Adrenal gland (tissue), 12 donors: ENCODE measurements around the gene PKNOX2. TPM values are rescaled to one million over a fixed set of nuclear protein-coding genes. Genes with fewer than 3 reads are reported as not detected.

ENCODE experiments used
- DNase-seq, 7 donors: peaks; one replicate each; pipeline ENCODE4 v3.0.0-alpha.2; 2019 to 2020
- H3K27ac ChIP-seq, 5 donors: fragments of 200-600 bp; sonication (generic) in 4 of 5; 1 replicate in 3 of 5; 2 replicates in 2 of 5; pipeline versions ENCODE4 v1.5.1 to v1.8.0; 2016 to 2020; ENCODE audit warnings: mild to moderate bottlenecking in 1 of 5
- H3K27me3 ChIP-seq: fragments of 200-600 bp; 2 replicates; pipeline ENCODE4 v1.8.0; 2021
- H3K36me3 ChIP-seq, 2 donors: fragments of 200-600 bp; replicated peaks in 1 of 2; 1 replicate in 1 of 2; 2 replicates in 1 of 2; pipeline versions ENCODE4 v1.5.1 to v1.8.0; 2018 to 2022
- H3K4me1 ChIP-seq, 2 donors: fragments of 200-600 bp; replicated peaks in 1 of 2; 1 replicate in 1 of 2; 2 replicates in 1 of 2; pipeline versions ENCODE4 v1.5.1 to v1.8.0; 2018 to 2021
- H3K4me3 ChIP-seq, 4 donors: fragments of 200-600 bp; sonication (generic) in 3 of 4; one replicate each; pipeline ENCODE4 v1.5.1; 2016 to 2018
- H3K9me3 ChIP-seq, 3 donors: fragments of 200-600 bp; sonication (generic) in 1 of 3; replicated peaks in 1 of 3; 1 replicate in 2 of 3; 2 replicates in 1 of 3; pipeline versions ENCODE4 v1.5.1 to v1.8.0; 2016 to 2021
- POLR2A ChIP-seq, 2 donors: fragments of 450-650 bp; IDR thresholded peaks; one replicate each; pipeline ENCODE4 v1.6.1; 2017; ENCODE audit warnings: antibody characterized with exemption in 2 of 2, mild to moderate bottlenecking in 2 of 2, moderate library complexity in 1 of 2
- WGBS, 4 donors: extraction: QIAGEN DNeasy Blood & Tissue Kit in 2 of 4; methylation state at CpG; one replicate each; pipeline versions ENCODE4 v1.1.5 to v1.1.7; 2013 to 2017; 5-methylcytosine and 5-hydroxymethylcytosine counted together
- intact Hi-C, 2 donors: fragments of 100-400 bp; cut with DNase I; formaldehyde crosslinking; loops; one replicate each; pipeline versions ENCODE4 v1.14.1 to v1.15.0; 2022 to 2023
- polyA plus RNA-seq, 3 donors: library from polyadenylated mRNA; stranded (reverse); fragments of 200-250 nt in 2 of 3; fragments of 350-450 nt in 1 of 3; fragmentation: Illumina TruSeq in 1 of 3; extraction: RNeasy Lipid Tissue Mini Kit (QIAGEN cat#74804) in 1 of 3; gene quantifications; one replicate each; pipeline ENCODE4 v1.2.3, GENCODE V29; 2013 to 2014
- total RNA-seq, 9 donors: library from RNA; depleted of rRNA in 4 of 9; stranded (reverse); fragments of >200 nt in 4 of 9; fragments of 120-200 nt in 1 of 9; fragmentation: NEBNext Ultra II Directional in 1 of 9; extraction: Animal tissue kit (Norgen Biotek cat#: 25700) in 1 of 9; gene quantifications; one replicate each; pipeline versions ENCODE4 v1.1.0 to v1.2.4, GENCODE V29; 2013 to 2023
- TF ChIP-seq, protein P1 (sequence below), 6 experiments: fragments of 450-650 bp in 4 of 6; fragments of 200-600 bp in 2 of 6; sonication (generic) in 1 of 6; IDR thresholded peaks; 1 replicate in 5 of 6; 2 replicates in 1 of 6; pipeline versions ENCODE4 v1.5.1 to v1.8.0; 2016 to 2021; ENCODE audit warnings: antibody characterized with exemption in 6 of 6, mild to moderate bottlenecking in 2 of 6, moderate library complexity in 1 of 6
- donor health status: healthy with polysubstance abuse.
- donor health status: Bipolar disorder and iron deficiency.
- donor health status: DM: yes; HTN: yes; CAD: no.
- donor health status: DM: no; HTN: no; CAD: no.
- donor health status: DM: no; HTN: no; CAD: no.
- donor health status: DM: yes; HTN: yes; CAD: no.

PKNOX2 gene
- total and polyA plus RNA-seq, 12 donors, result 1.2 to 34.7 (median 3.1) TPM

DNA sequence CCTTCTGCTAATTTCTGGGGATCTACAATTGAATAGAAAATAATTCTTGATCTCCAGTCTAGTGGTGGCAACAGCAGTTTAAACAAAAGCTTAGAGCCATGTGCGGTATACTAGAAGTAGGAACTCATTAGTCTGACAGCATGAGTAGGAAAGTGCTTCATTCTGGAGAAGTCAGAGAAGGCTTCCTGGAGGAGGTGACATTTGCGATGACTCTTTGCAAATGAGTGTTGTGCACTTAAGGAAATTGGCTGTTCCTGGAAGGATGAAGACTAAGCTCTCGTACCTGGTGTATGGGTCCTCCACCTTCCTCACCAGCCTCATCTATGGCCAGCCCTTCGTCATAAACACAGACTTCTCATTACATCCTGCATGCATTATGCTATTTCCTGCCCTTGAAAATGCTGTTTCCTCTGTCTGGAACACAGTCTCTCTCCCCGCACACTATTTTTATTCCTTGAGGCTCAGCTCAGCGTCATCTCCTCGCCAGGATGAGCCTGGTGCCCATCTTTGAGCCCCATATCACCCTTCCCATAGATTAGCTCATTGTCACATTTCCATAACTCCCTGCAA is 132.9 kb downstream of the PKNOX2 start:
- Histone ChIP-seq H3K4me3 (no peak overlapping the region), H3K27me3 (no peaks in the 10 kb centered on the region), H3K36me3 (no peaks in the 10 kb centered on the region), H3K4me1 (peaks cover 0 to 11% of the 10 kb centered on the region in 2 donors), H3K27ac (no peak overlapping the region), H3K9me3 (no peaks in the 10 kb centered on the region)
- 67 to 81% (median 76%) methylated on average over 7 of the region's 7 CpGs for WGBS, 4 donors
- DNase-seq, result no peak
- intact Hi-C loops, result no loop called here
- TF ChIP-seq POLR2A (IDR thresholded peaks at IDR 0.05), result no peak
- TF ChIP-seq, protein P1, sequence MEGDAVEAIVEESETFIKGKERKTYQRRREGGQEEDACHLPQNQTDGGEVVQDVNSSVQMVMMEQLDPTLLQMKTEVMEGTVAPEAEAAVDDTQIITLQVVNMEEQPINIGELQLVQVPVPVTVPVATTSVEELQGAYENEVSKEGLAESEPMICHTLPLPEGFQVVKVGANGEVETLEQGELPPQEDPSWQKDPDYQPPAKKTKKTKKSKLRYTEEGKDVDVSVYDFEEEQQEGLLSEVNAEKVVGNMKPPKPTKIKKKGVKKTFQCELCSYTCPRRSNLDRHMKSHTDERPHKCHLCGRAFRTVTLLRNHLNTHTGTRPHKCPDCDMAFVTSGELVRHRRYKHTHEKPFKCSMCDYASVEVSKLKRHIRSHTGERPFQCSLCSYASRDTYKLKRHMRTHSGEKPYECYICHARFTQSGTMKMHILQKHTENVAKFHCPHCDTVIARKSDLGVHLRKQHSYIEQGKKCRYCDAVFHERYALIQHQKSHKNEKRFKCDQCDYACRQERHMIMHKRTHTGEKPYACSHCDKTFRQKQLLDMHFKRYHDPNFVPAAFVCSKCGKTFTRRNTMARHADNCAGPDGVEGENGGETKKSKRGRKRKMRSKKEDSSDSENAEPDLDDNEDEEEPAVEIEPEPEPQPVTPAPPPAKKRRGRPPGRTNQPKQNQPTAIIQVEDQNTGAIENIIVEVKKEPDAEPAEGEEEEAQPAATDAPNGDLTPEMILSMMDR (IDR thresholded peaks at IDR 0.05), result no peak

DNA sequence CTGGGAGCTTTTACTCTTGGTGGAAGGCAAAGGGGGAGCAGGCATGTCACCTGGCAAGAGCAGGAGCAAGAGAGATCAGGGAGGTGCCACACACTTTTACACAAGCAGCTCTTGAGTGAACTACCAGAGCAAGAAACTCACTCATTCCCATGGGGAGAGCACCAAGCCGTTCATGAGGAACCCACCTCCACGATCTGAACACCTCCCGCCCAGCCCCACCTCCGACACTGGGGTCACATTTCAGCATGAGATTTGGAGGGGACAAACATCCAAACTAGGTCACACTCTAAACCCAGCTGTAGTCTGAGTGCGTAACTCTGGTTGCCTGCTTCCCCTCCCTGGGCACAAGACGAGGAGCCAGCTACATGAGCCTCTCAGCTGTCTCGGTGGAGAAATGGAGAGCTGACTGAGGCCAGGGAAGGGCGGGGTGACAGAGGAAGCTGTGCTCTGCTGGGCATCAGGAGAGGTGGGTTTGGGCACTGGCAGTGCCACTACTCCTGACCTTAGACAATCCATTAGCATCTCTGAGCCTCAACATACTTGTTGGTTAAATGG is 134.6 kb downstream of the PKNOX2 start:
- no peak for TF ChIP-seq POLR2A (IDR thresholded peaks at IDR 0.05)
- TF ChIP-seq, protein P1 (IDR thresholded peaks at IDR 0.05), result no peak
- no peak for DNase-seq
- Histone ChIP-seq H3K4me1 (peaks cover 0 to 11% of the 10 kb centered on the region in 2 donors), H3K27ac (no peak overlapping the region), H3K27me3 (no peaks in the 10 kb centered on the region), H3K36me3 (no peaks in the 10 kb centered on the region), H3K9me3 (no peaks in the 10 kb centered on the region), H3K4me3 (no peak overlapping the region)
- 86 to 94% (median 91%) methylated on average over 6 to 8 of the region's 8 CpGs for WGBS, 4 donors
- intact Hi-C loops, result no loop called here

DNA sequence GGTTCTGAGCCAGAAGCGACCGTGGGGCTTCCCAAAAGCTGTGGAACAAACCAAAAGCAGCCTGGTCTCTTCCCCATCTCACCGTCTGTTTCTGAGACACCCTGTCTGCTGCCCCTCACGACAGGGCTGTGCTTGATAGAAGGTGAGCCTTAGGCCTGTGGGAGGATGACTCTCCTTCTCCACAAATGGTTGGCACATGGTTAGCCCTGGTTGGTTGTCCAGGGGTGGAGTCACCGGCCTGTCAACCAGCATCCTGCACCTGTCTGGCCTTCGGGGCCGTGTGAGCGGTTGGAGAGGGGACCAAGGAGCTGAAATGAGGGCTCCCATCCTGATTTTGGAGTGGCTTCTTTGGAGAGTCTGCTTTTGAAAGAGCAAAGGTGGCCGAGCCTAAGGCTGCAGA is 135.3 kb downstream of the PKNOX2 start:
- 90 to 94% (median 92%) methylated on average over 8 to 9 of the region's 9 CpGs for WGBS, 4 donors
- Histone ChIP-seq H3K4me1 (peaks cover 0 to 11% of the 10 kb centered on the region in 2 donors), H3K27ac (no peak overlapping the region), H3K36me3 (no peaks in the 10 kb centered on the region), H3K27me3 (no peaks in the 10 kb centered on the region), H3K9me3 (no peaks in the 10 kb centered on the region), H3K4me3 (no peak overlapping the region)
- intact Hi-C loops, result no loop called here
- no peak for DNase-seq
- no peak for TF ChIP-seq POLR2A (IDR thresholded peaks at IDR 0.05)
- TF ChIP-seq, protein P1 (IDR thresholded peaks at IDR 0.05), result no peak

DNA sequence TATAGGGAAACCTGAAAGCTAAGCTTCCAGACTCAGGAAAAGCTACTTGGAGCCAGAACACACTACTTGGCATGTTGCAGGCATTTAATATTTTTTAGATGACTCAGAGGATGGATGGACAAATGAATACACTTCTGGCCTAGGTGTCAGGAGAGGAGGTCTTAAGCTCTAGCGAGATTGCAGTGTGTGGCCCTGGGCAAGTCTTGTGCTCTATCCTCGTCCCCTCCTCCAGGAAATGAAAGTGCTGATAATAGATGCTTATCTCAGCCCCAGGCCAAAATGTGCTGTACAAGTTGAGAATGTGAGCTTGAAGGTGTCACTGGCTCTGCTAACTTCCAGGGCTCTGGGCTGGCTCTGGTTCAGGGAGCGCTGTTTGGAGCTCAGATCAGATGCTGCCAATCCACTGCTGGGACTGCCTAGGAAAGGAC is 136.3 kb downstream of the PKNOX2 start:
- Histone ChIP-seq H3K36me3 (no peaks in the 10 kb centered on the region), H3K9me3 (no peaks in the 10 kb centered on the region), H3K4me1 (peaks cover 0 to 11% of the 10 kb centered on the region in 2 donors), H3K27me3 (no peaks in the 10 kb centered on the region), H3K27ac (no peak overlapping the region), H3K4me3 (no peak overlapping the region)
- WGBS, 4 donors, result 36 to 51% (median 39%) methylated on average over 3 of the region's 3 CpGs
- intact Hi-C loops, result no loop called here
- DNase-seq, result peak in 6 of 7 donors; percentile 24 to 56 (median 42)
- TF ChIP-seq, protein P1 (IDR thresholded peaks at IDR 0.05), result no peak
- TF ChIP-seq POLR2A (IDR thresholded peaks at IDR 0.05), result no peak
